Measurements from ENCODE around the gene VWF.

The VWF gene

GRCh38 chr12:5953835-5954586, 170.5 kb downstream of the VWF start:
- DNase-seq (ENCODE audit: extremely low spot score) = no peak
- POLR2A ChIA-PET = no interaction called here
- TF ChIP-seq FOXM1 (IDR thresholded peaks at IDR 0.05; ENCODE audit: borderline replicate concordance) = no peak
- TF ChIP-seq FOXK2 (IDR thresholded peaks at IDR 0.05) = no peak
- TF ChIP-seq TARDBP (IDR thresholded peaks at IDR 0.05) = no peak
- TF ChIP-seq FOXA1 (IDR thresholded peaks at IDR 0.05) = no peak
- TF ChIP-seq HDGF (IDR thresholded peaks at IDR 0.05; ENCODE audit: borderline replicate concordance) = no peak
- no peak for TF ChIP-seq ZNF384 (IDR thresholded peaks at IDR 0.05)
- CTCF ChIA-PET = no interaction called here

GRCh38 chr12:5952031-5952430, 172.4 kb downstream of the VWF start:
- TF ChIP-seq NFRKB (IDR thresholded peaks at IDR 0.05) = no peak
- no peak for TF ChIP-seq SP1 (IDR thresholded peaks at IDR 0.05)
- no peak for TF ChIP-seq PKNOX1 (IDR thresholded peaks at IDR 0.05)
- TF ChIP-seq FOXM1 (IDR thresholded peaks at IDR 0.05; ENCODE audit: borderline replicate concordance) = no peak
- no peak for TF ChIP-seq BHLHE40 (IDR thresholded peaks at IDR 0.05; ENCODE audit: borderline replicate concordance)
- no peak for TF ChIP-seq TARDBP (IDR thresholded peaks at IDR 0.05)
- TF ChIP-seq ELF4 (IDR thresholded peaks at IDR 0.05) = no peak
- no peak for TF ChIP-seq ZNF384 (IDR thresholded peaks at IDR 0.05)
- TF ChIP-seq CTBP1 (IDR thresholded peaks at IDR 0.05; ENCODE audit: borderline replicate concordance) = no peak
- no peak for TF ChIP-seq FOXA1 (IDR thresholded peaks at IDR 0.05)
- TF ChIP-seq FOXK2 (IDR thresholded peaks at IDR 0.05) = no peak
- no peak for TF ChIP-seq HDGF (IDR thresholded peaks at IDR 0.05; ENCODE audit: borderline replicate concordance)
- TF ChIP-seq SUZ12 (IDR thresholded peaks at IDR 0.05) = no peak
- no peak for TF ChIP-seq L3MBTL2 (conservative IDR thresholded peaks at IDR 0.05)
- no peak for TF ChIP-seq LEF1 (IDR thresholded peaks at IDR 0.05; ENCODE audit: borderline replicate concordance)
- no peak for TF ChIP-seq ARNT (IDR thresholded peaks at IDR 0.05)
- no peak for DNase-seq (ENCODE audit: extremely low spot score)
- POLR2A ChIA-PET = no interaction called here
- CTCF ChIA-PET = interaction anchor here (0.7 to 1.5 kb wide), 3 partner anchors 36 to 86 kb away, joined by 3 to 4 read pairs (median 4); no protein-coding TSS in a partner anchor

- TF ChIP-seq FOXA1 (IDR thresholded peaks at IDR 0.05) (no peak), SP1 (IDR thresholded peaks at IDR 0.05) (no peak), BHLHE40 (IDR thresholded peaks at IDR 0.05; ENCODE audit: borderline replicate concordance) (no peak), NFRKB (IDR thresholded peaks at IDR 0.05) (no peak), CTBP1 (IDR thresholded peaks at IDR 0.05; ENCODE audit: borderline replicate concordance) (no peak), FOXM1 (IDR thresholded peaks at IDR 0.05; ENCODE audit: borderline replicate concordance) (no peak), L3MBTL2 (conservative IDR thresholded peaks at IDR 0.05) (no peak), HDGF (IDR thresholded peaks at IDR 0.05; ENCODE audit: borderline replicate concordance) (no peak), LEF1 (IDR thresholded peaks at IDR 0.05; ENCODE audit: borderline replicate concordance) (no peak), TARDBP (IDR thresholded peaks at IDR 0.05) (no peak), ELF4 (IDR thresholded peaks at IDR 0.05) (no peak), ZNF384 (IDR thresholded peaks at IDR 0.05) (no peak), ARNT (IDR thresholded peaks at IDR 0.05) (no peak), PKNOX1 (IDR thresholded peaks at IDR 0.05) (no peak)
- ChIA-PET POLR2A (no interaction called here), CTCF (no interaction called here)
- no peak for DNase-seq (ENCODE audit: extremely low spot score)
These were observed 175.8 kb downstream of the VWF start for GRCh38 chr12:5948696-5949095.

GRCh38 chr12:5947006-5947405, 177.5 kb downstream of the VWF start:
- CTCF ChIA-PET = interaction anchor here (0.6 kb wide), 1 partner anchor 911 kb away, joined by 3 read pairs; no protein-coding TSS in a partner anchor
- no peak for DNase-seq (ENCODE audit: extremely low spot score)
- POLR2A ChIA-PET = no interaction called here
- TF ChIP-seq ARNT (IDR thresholded peaks at IDR 0.05) (no peak), SUZ12 (IDR thresholded peaks at IDR 0.05) (no peak), NFRKB (IDR thresholded peaks at IDR 0.05) (no peak), HDGF (IDR thresholded peaks at IDR 0.05; ENCODE audit: borderline replicate concordance) (no peak), SP1 (IDR thresholded peaks at IDR 0.05) (no peak), LEF1 (IDR thresholded peaks at IDR 0.05; ENCODE audit: borderline replicate concordance) (no peak), BHLHE40 (IDR thresholded peaks at IDR 0.05; ENCODE audit: borderline replicate concordance) (no peak), FOXK2 (IDR thresholded peaks at IDR 0.05) (no peak), TARDBP (IDR thresholded peaks at IDR 0.05) (no peak), ZNF384 (IDR thresholded peaks at IDR 0.05) (no peak), CTBP1 (IDR thresholded peaks at IDR 0.05; ENCODE audit: borderline replicate concordance) (no peak), FOXA1 (IDR thresholded peaks at IDR 0.05) (no peak), ELF4 (IDR thresholded peaks at IDR 0.05) (no peak), FOXM1 (IDR thresholded peaks at IDR 0.05; ENCODE audit: borderline replicate concordance) (no peak), L3MBTL2 (conservative IDR thresholded peaks at IDR 0.05) (no peak), PKNOX1 (IDR thresholded peaks at IDR 0.05) (no peak)

GRCh38 chr12:5946388-5946787, 178.1 kb downstream of the VWF start:
- no peak for DNase-seq (ENCODE audit: extremely low spot score)
- POLR2A ChIA-PET = no interaction called here

More at GRCh38 chr12:5946388-5946787, 178.1 kb downstream of the VWF start:
- no peak for TF ChIP-seq TARDBP (IDR thresholded peaks at IDR 0.05)
- CTCF ChIA-PET = interaction anchor here (0.6 kb wide), 1 partner anchor 910 kb away, joined by 3 read pairs; no protein-coding TSS in a partner anchor

Measured in HEK293T (cell line).